Activated CD4-positive, alpha-beta T cell treated with anti-CD3 and anti-CD28 coated beads, Interleukin-2, amount 50 U/mL, for 16 hours (primary cell): ENCODE data around the gene ZNF697.
"Not testable (repeated sequence)": the region's sequence is repeated elsewhere in the genome, so short reads cannot be mapped to it uniquely, and the experiment has no call there.

Experiments
- DNase-seq: peaks from one replicate; pipeline ENCODE4 v3.0.0-alpha.2; 2020

The ZNF697 gene

GRCh38 chr1:119647734-119648619, at the start of gene ZNF697:
TSS of gene ZNF697 (minus strand) at chr1:119648266. CDS start at chr1:119626100, 22,166 bp downstream.
- peak; percentile 64 for DNase-seq

GRCh38 chr1:119697598-119697997, 49.5 kb upstream of the ZNF697 start:
- no peak for DNase-seq

- not testable (repeated sequence) for DNase-seq
Measured at GRCh38 chr1:119696863-119697262, 48.8 kb upstream of the ZNF697 start.

GRCh38 chr1:119689511-119689910, 41.4 kb upstream of the ZNF697 start:
- DNase-seq: no peak

- no peak for DNase-seq
Measured at GRCh38 chr1:119688810-119689209, 40.7 kb upstream of the ZNF697 start.

GRCh38 chr1:119687434-119688079, 39.5 kb upstream of the ZNF697 start:
- no peak for DNase-seq

- DNase-seq: no peak
Measured at GRCh38 chr1:119686661-119687060, 38.6 kb upstream of the ZNF697 start.

GRCh38 chr1:119683893-119684292, 35.8 kb upstream of the ZNF697 start:
- DNase-seq: no peak

- no peak for DNase-seq
Measured at GRCh38 chr1:119682141-119682540, 34.1 kb upstream of the ZNF697 start.

- no peak for DNase-seq
Measured at GRCh38 chr1:119681560-119681959, 33.5 kb upstream of the ZNF697 start.

- no peak for DNase-seq
Measured at GRCh38 chr1:119680723-119681122, 32.7 kb upstream of the ZNF697 start.

- DNase-seq: no peak
Measured at GRCh38 chr1:119680193-119680592, 32.1 kb upstream of the ZNF697 start.

- DNase-seq: no peak
Measured at GRCh38 chr1:119679223-119679622, 31.2 kb upstream of the ZNF697 start.

GRCh38 chr1:119676571-119677206, 28.6 kb upstream of the ZNF697 start:
- no peak for DNase-seq

GRCh38 chr1:119675349-119676345, 27.6 kb upstream of the ZNF697 start:
- peak; percentile 72 for DNase-seq

GRCh38 chr1:119674835-119675289, 26.8 kb upstream of the ZNF697 start:
- peak; percentile 53 for DNase-seq

- DNase-seq: no peak
Measured at GRCh38 chr1:119674111-119674526, 26.1 kb upstream of the ZNF697 start.

GRCh38 chr1:119673171-119673940, 25.3 kb upstream of the ZNF697 start:
- no peak for DNase-seq

- DNase-seq: no peak
Measured at GRCh38 chr1:119670898-119671297, 22.8 kb upstream of the ZNF697 start.

GRCh38 chr1:119667173-119667572, 19.1 kb upstream of the ZNF697 start:
- DNase-seq: no peak

GRCh38 chr1:119664067-119664466, 16.0 kb upstream of the ZNF697 start:
- no peak for DNase-seq
